HepG2 (cell line): ENCODE data around the gene RICTOR. TPM values are rescaled to one million over a fixed set of nuclear protein-coding genes. Genes with fewer than 3 reads are reported as not detected.

Source experiments
- ATAC-seq: fragments of 200-7000 bp; cut with Tn5 transposase; 3 replicates; pipeline ENCODE4 v1.9.1; 2020; ENCODE audit warnings: mild to moderate bottlenecking, moderate library complexity
- BruUV-seq: library from RNA; stranded (reverse); fragments of 400-500 nt; replicated peaks from 2 replicates; lab custom pipeline; 2021; lab: Mats Ljungman, UMichigan
- CTCF ChIA-PET: fragments of 300-600 bp; formaldehyde crosslinking; extraction: SDS; loops from one replicate; lab custom pipeline; 2021; ENCODE audit warnings: low total read pairs, inconsistent platforms, low intra/inter-chr PET ratio; lab: Yijun Ruan, JAX
- POLR2A ChIA-PET: fragments of 350-600 bp; sonication (Branson Sonifier 250); formaldehyde crosslinking; loops from one replicate; lab custom pipeline; 2020; ENCODE audit warnings: antibody characterized with exemption, inconsistent platforms; lab: Yijun Ruan, JAX
- DNase-seq: peaks from one replicate; pipeline ENCODE4 v3.0.0-alpha.2; 2015; ENCODE audit warnings: low spot score
- FAIRE-seq: peaks from 3 replicates; lab custom pipeline; 2011; peaks lifted over from hg19 to GRCh38; lab: Jason Lieb, UNC
- H2AFZ ChIP-seq: one replicate; pipeline ENCODE4 v1.6.1; 2011; ENCODE audit warnings: low read length, inconsistent platforms
- H3K27ac ChIP-seq: fragments of 300-600 bp; 3 replicates; pipeline ENCODE4 v1.8.0; 2011; ENCODE audit warnings: mixed run types, mild to moderate bottlenecking, mixed read lengths, low read length, inconsistent platforms; ENCODE audit not compliant: insufficient read depth; ENCODE audit errors: extremely low read length
- H3K27me3 ChIP-seq, 2 experiments: fragments of 200-600 bp in 1 of 2; 2 replicates in 1 of 2; 3 replicates in 1 of 2; pipeline versions ENCODE4 v1.6.0 to v1.8.0; 2011; ENCODE audit warnings: low read length in 2 of 2, mild to moderate bottlenecking in 2 of 2, moderate library complexity in 2 of 2, inconsistent platforms in 1 of 2; ENCODE audit not compliant: insufficient read depth in 2 of 2, control insufficient read depth in 1 of 2
- H3K36me3 ChIP-seq, 2 experiments: fragments of 200-600 bp in 1 of 2; replicated peaks in 1 of 2; 2 replicates in 1 of 2; 3 replicates in 1 of 2; pipeline versions ENCODE4 v1.5.1 to v1.8.0; 2011; ENCODE audit warnings: low read length in 2 of 2, inconsistent platforms in 1 of 2; ENCODE audit not compliant: insufficient read depth in 2 of 2, control insufficient read depth in 1 of 2
- H3K4me1 ChIP-seq: 2 replicates; pipeline ENCODE4 v1.5.1; 2012; ENCODE audit warnings: low read length, inconsistent platforms; ENCODE audit not compliant: insufficient read depth
- H3K4me2 ChIP-seq: 2 replicates; pipeline ENCODE4 v1.6.0; 2011; ENCODE audit warnings: low read depth, low read length, inconsistent platforms
- H3K4me3 ChIP-seq, 3 experiments: fragments of 200-600 bp in 1 of 3; sonication (generic), shearing (Covaris generic) in 1 of 3; replicated peaks in 1 of 3; 2 replicates each; pipeline ENCODE4 v1.5.1; 2011 to 2016; ENCODE audit warnings: low read length in 3 of 3, inconsistent platforms in 2 of 3, low read depth in 2 of 3, mild to moderate bottlenecking in 2 of 3, control low read depth in 1 of 3, mixed read lengths in 1 of 3; ENCODE audit not compliant: insufficient read depth in 1 of 3
- H3K79me2 ChIP-seq: one replicate; pipeline ENCODE4 v1.6.1; 2011; ENCODE audit warnings: low read length, inconsistent platforms; ENCODE audit not compliant: insufficient read depth
- H3K9ac ChIP-seq: 2 replicates; pipeline ENCODE4 v1.6.0; 2011; ENCODE audit warnings: mild to moderate bottlenecking, low read depth, low read length, inconsistent platforms; ENCODE audit not compliant: insufficient read depth
- H3K9me3 ChIP-seq: 2 replicates; pipeline ENCODE4 v1.5.1; 2012; ENCODE audit warnings: mild to moderate bottlenecking, low read length
- H4K20me1 ChIP-seq: 2 replicates; pipeline ENCODE4 v1.6.0; 2011; ENCODE audit warnings: inconsistent platforms, mild to moderate bottlenecking, low read length, moderate library complexity; ENCODE audit not compliant: insufficient read depth
- ATF7 ChIP-seq, 2 experiments: fragments of 450-650 bp in 1 of 2; sonication (generic) in 1 of 2; formaldehyde crosslinking in 1 of 2; IDR thresholded peaks; 2 replicates each; pipeline versions ENCODE4 v1.4.0 to v1.6.1; 2016 to 2020; ENCODE audit warnings: antibody characterized with exemption in 1 of 2, mild to moderate bottlenecking in 1 of 2, missing genetic modification reagents in 1 of 2
- ERF ChIP-seq: IDR thresholded peaks from 2 replicates; pipeline ENCODE4 v1.6.1; 2018; ENCODE audit warnings: missing biosample characterization, missing genetic modification reagents
- FOXA3 ChIP-seq: IDR thresholded peaks from 2 replicates; pipeline ENCODE4 v1.6.1; 2016; ENCODE audit warnings: missing genetic modification reagents, missing compliant biosample characterization
- FOXK1 ChIP-seq: sonication (generic); formaldehyde crosslinking; IDR thresholded peaks from 2 replicates; pipeline ENCODE4 v1.4.0; 2020; ENCODE audit warnings: low read depth, missing genetic modification reagents, borderline replicate concordance
- GZF1 ChIP-seq: sonication (generic); formaldehyde crosslinking; IDR thresholded peaks from 2 replicates; pipeline ENCODE4 v1.5.1; 2020; ENCODE audit warnings: mild to moderate bottlenecking, missing genetic modification reagents
- HMGXB4 ChIP-seq, 2 experiments: sonication (generic) in 1 of 2; formaldehyde crosslinking in 1 of 2; IDR thresholded peaks; 2 replicates each; pipeline versions ENCODE4 v1.4.0 to v1.6.1; 2018 to 2020; ENCODE audit warnings: missing genetic modification reagents in 2 of 2, borderline replicate concordance in 1 of 2, low read depth in 1 of 2, mild to moderate bottlenecking in 1 of 2, missing biosample characterization in 1 of 2
- IRX3 ChIP-seq: sonication (generic); formaldehyde crosslinking; IDR thresholded peaks from 2 replicates; pipeline ENCODE4 v1.8.1; 2023; ENCODE audit warnings: mild to moderate bottlenecking, low read depth, missing genetic modification reagents, borderline replicate concordance
- KDM2A ChIP-seq: sonication (generic); formaldehyde crosslinking; IDR thresholded peaks from 2 replicates; pipeline ENCODE4 v1.4.0; 2020; ENCODE audit warnings: low read depth, missing genetic modification reagents, borderline replicate concordance
- MAX ChIP-seq: IDR thresholded peaks from 2 replicates; pipeline ENCODE4 v1.6.1; 2012; ENCODE audit warnings: inconsistent platforms
- POLR2AphosphoS5 ChIP-seq: IDR thresholded peaks from 2 replicates; pipeline ENCODE4 v1.6.1; 2012; ENCODE audit warnings: low read depth, low read length
- RAD21 ChIP-seq: fragments of 450-650 bp; formaldehyde crosslinking; IDR thresholded peaks from 2 replicates; pipeline ENCODE4 v1.5.0; 2020; ENCODE audit warnings: mild to moderate bottlenecking
- TFDP1 ChIP-seq: IDR thresholded peaks from 2 replicates; pipeline ENCODE4 v1.6.1; 2016; ENCODE audit warnings: missing compliant biosample characterization, missing genetic modification reagents, borderline replicate concordance
- ZBTB25 ChIP-seq: IDR thresholded peaks from 2 replicates; pipeline ENCODE4 v1.6.1; 2018; ENCODE audit warnings: missing genetic modification reagents
- ZGPAT ChIP-seq: IDR thresholded peaks from 2 replicates; pipeline ENCODE4 v1.6.1; 2016; ENCODE audit warnings: mild to moderate bottlenecking
- whole genome bisulfite sequencing: methylation state at CpG from one replicate; pipeline ENCODE4 v1.1.6; 2017; ENCODE audit warnings: low lambda C conversion rate; 5-methylcytosine and 5-hydroxymethylcytosine counted together
- in situ Hi-C: cut with HindIII; loops from 2 replicates; pipeline ENCODE4 v1.10.0; 2017; ENCODE audit warnings: low pct_unique_long_range_greater_than_20kb; ENCODE audit not compliant: extremely low pct_ligation_motif_present
- intact Hi-C: fragments of 100-400 bp; cut with micrococcal nuclease; formaldehyde crosslinking; loops from one replicate; pipeline ENCODE4 v1.10.0; 2022; ENCODE audit not compliant: unreplicated experiment
- polyA plus RNA-seq, 8 experiments: library from polyadenylated mRNA; depleted of rRNA in 3 of 8; stranded (reverse) in 7 of 8; unstranded in 1 of 8; fragments of >200 nt; fragmentation: Illumina TruSeq in 4 of 8; extraction: Trizol in 4 of 8; gene quantifications; 2 replicates each; pipeline versions ENCODE4 v1.2.1 to v1.2.3, GENCODE V29; 2011 to 2016; ENCODE audit warnings: low read depth in 4 of 8, missing spikeins in 1 of 8, mixed read lengths in 1 of 8; ENCODE audit not compliant: insufficient read depth in 1 of 8
- total RNA-seq, 5 experiments: library from RNA; depleted of rRNA; stranded (reverse); fragments of >200 nt; fragmentation: Illumina TruSeq; extraction: Trizol; gene quantifications; 2 replicates each; pipeline ENCODE4 v1.2.3, GENCODE V29; 2016; ENCODE audit warnings: low read depth in 1 of 5

Gene RICTOR
- total and polyA plus RNA-seq, 2 of the 13 experiments (the other 11 are each of a cell fraction or from before 2014, with no cell fraction given) = 10.7 to 15.4 TPM

- BruUV-seq = TSS peak; percentile 45
- POLR2A ChIA-PET = no interaction called here
- CTCF ChIA-PET = no interaction called here
- Histone ChIP-seq H2AFZ (no peak overlapping the region), H4K20me1 (peaks cover 27% of the 10 kb centered on the region), H3K27me3 (no peaks in the 10 kb centered on the region; a peak in 1 of 5 replicates), H3K4me1 (peaks cover 28% of the 10 kb centered on the region), H3K36me3 (peaks cover 0 to 4% of the 10 kb centered on the region in 2 experiments; a peak in 1 of 5 replicates), H3K4me2 (peak overlapping the region; percentile 88), H3K4me3 (peak overlapping the region; percentile 85 to 100 (median 99)), H3K27ac (peak overlapping the region; percentile 98), H3K79me2 (peaks cover 52% of the 10 kb centered on the region), H3K9ac (peak overlapping the region; percentile 99), H3K9me3 (no peaks in the 10 kb centered on the region)
- peak; percentile 28 for FAIRE-seq
- peak; percentile 66 for ATAC-seq
- DNase-seq = peak; percentile 66
- in situ Hi-C loops = loop anchor here (10.0 kb wide), 1 partner anchor 228 kb away; the partner anchor contains the start of gene OSMR
- intact Hi-C loops = loop anchor here (2.0 to 10.0 kb wide), 2 partner anchors 16 to 1712 kb away; no protein-coding TSS in a partner anchor
- WGBS = 3% methylated on average over 19 of the region's 27 CpGs
- TF ChIP-seq ERF (CRISPR knock-in tag) (peak; percentile 45; the same call in 1 of the 2 replicates), ZBTB25 (CRISPR knock-in tag) (peak; percentile 36; the same call in 1 of the 2 replicates), MAX (peak; percentile 32; the same call in 1 of the 2 replicates), ATF7 (IDR thresholded peaks at IDR 0.05) (no peak), ATF7 (CRISPR knock-in tag; IDR thresholded peaks at IDR 0.05) (peak; percentile 17; the same call in 1 of the 2 replicates), FOXK1 (CRISPR knock-in tag) (peak; percentile 81; the same call in 1 of the 2 replicates), HMGXB4 (CRISPR knock-in tag; IDR thresholded peaks at IDR 0.05; ENCODE audit: borderline replicate concordance in 1 of 2, low read depth in 1 of 2) (peak in 1 of 2 experiments; percentile 66; a peak in 3 of 4 replicates), ZGPAT (CRISPR knock-in tag) (peak; percentile 33), RAD21 (CRISPR knock-in tag) (no peak), FOXA3 (peak; percentile 77), GZF1 (CRISPR knock-in tag) (no peak), IRX3 (no peak), POLR2AphosphoS5 (peak; percentile 50; the same call in 1 of the 2 replicates), TFDP1 (CRISPR knock-in tag) (peak; percentile 27; the same call in 1 of the 2 replicates), KDM2A (CRISPR knock-in tag) (no peak; the same call in 1 of the 2 replicates)
Observed at GRCh38 chr5:39072925-39073766, 1.1 kb downstream of the RICTOR start.
